ENCODE results near the gene MLLT10.
A peak's percentile ranks its signal among the peaks of the same experiment; 100 is the strongest.

Gene MLLT10

GRCh38 chr10:21492421-21492820, 41.6 kb upstream of the MLLT10 start:
- no peak overlapping the region for H3K4me3 ChIP-seq (ENCODE audit: low read depth, low read length)
- TF ChIP-seq CTCF (IDR thresholded peaks at IDR 0.05; ENCODE audit: control insufficient read depth, extremely low read depth, insufficient read depth) = no peak
- DNase-seq (ENCODE audit: low read depth) = no peak

- no peak for TF ChIP-seq CTCF (IDR thresholded peaks at IDR 0.05; ENCODE audit: control insufficient read depth, extremely low read depth, insufficient read depth)
- no peak for DNase-seq (ENCODE audit: low read depth)
- H3K4me3 ChIP-seq (ENCODE audit: low read depth, low read length) = no peak overlapping the region
These were observed 40.2 kb upstream of the MLLT10 start for GRCh38 chr10:21493784-21494183.

GRCh38 chr10:21494191-21495001, 39.6 kb upstream of the MLLT10 start:
- no peak overlapping the region for H3K4me3 ChIP-seq (ENCODE audit: low read depth, low read length)

GRCh38 chr10:21495002-21495751, 38.9 kb upstream of the MLLT10 start:
- peak overlapping the region; percentile 69 for H3K4me3 ChIP-seq (ENCODE audit: low read depth, low read length)
- peak; percentile 26 for DNase-seq (ENCODE audit: low read depth)
- no peak for TF ChIP-seq CTCF (IDR thresholded peaks at IDR 0.05; ENCODE audit: control insufficient read depth, extremely low read depth, insufficient read depth)

More at GRCh38 chr10:21494191-21495001, 39.6 kb upstream of the MLLT10 start:
- no peak for DNase-seq (ENCODE audit: low read depth)
- no peak for TF ChIP-seq CTCF (IDR thresholded peaks at IDR 0.05; ENCODE audit: control insufficient read depth, extremely low read depth, insufficient read depth)

- no peak for DNase-seq (ENCODE audit: low read depth)
- peak; percentile 98 for TF ChIP-seq CTCF (IDR thresholded peaks at IDR 0.05; ENCODE audit: control insufficient read depth, extremely low read depth, insufficient read depth)
- H3K4me3 ChIP-seq (ENCODE audit: low read depth, low read length) = peak overlapping the region; percentile 69
These were observed 38.2 kb upstream of the MLLT10 start for GRCh38 chr10:21495752-21496342.

- TF ChIP-seq CTCF (IDR thresholded peaks at IDR 0.05; ENCODE audit: control insufficient read depth, extremely low read depth, insufficient read depth) = peak; percentile 65
- H3K4me3 ChIP-seq (ENCODE audit: low read depth, low read length) = peak overlapping the region; percentile 69
- DNase-seq (ENCODE audit: low read depth) = no peak
These were observed 37.5 kb upstream of the MLLT10 start for GRCh38 chr10:21496343-21497176.

Data from LNCaP clone FGC (cell line).